Activated T-cell treated with anti-CD3 and anti-CD28 coated beads, Interleukin-2, amount 50 U/mL, for 72 hours (primary cell): Measurements from ENCODE around the gene SYNGAP1. TPM values are rescaled to one million over a fixed set of nuclear protein-coding genes. Genes with fewer than 3 reads are reported as not detected.
"Not testable (repeated sequence)": the region's sequence is repeated elsewhere in the genome, so short reads cannot be mapped to it uniquely, and the experiment has no call there.

ENCODE experiments used
- ATAC-seq, 2 donors: fragments of 150-1000 bp; cut with Tn5 transposase; replicated peaks in 1 of 2; 2 replicates each; pipeline ENCODE4 v1.10.0; 2021; ENCODE audit warnings: moderate library complexity in 2 of 2, mild to moderate bottlenecking in 1 of 2
- DNase-seq, 2 donors: peaks; one replicate each; pipeline ENCODE4 v3.0.0; 2021 to 2022; ENCODE audit warnings: mixed read lengths in 1 of 2
- H3K27ac Mint-ChIP-seq: one replicate; pipeline ENCODE4 v1.8.0; 2022; ENCODE audit warnings: mild to moderate bottlenecking, moderate library complexity, mixed read lengths
- H3K27me3 Mint-ChIP-seq: one replicate; pipeline ENCODE4 v1.8.0; 2022; ENCODE audit warnings: low read depth, mixed read lengths
- H3K36me3 Mint-ChIP-seq, 2 donors: one replicate each; pipeline ENCODE4 v1.8.0; 2022; ENCODE audit warnings: mixed read lengths in 2 of 2, mild to moderate bottlenecking in 1 of 2; ENCODE audit not compliant: insufficient read depth in 2 of 2
- H3K4me1 Mint-ChIP-seq: one replicate; pipeline ENCODE4 v1.8.0; 2022; ENCODE audit warnings: low read depth, mixed read lengths
- H3K4me3 Mint-ChIP-seq, 2 donors: one replicate each; pipeline ENCODE4 v1.8.0; 2022; ENCODE audit warnings: mild to moderate bottlenecking in 2 of 2, mixed read lengths in 2 of 2, moderate library complexity in 2 of 2
- H3K9me3 Mint-ChIP-seq, 2 donors: one replicate each; pipeline ENCODE4 v1.8.0; 2022; ENCODE audit warnings: mixed read lengths in 2 of 2
- total RNA-seq, 2 donors: library from RNA; stranded (reverse); gene quantifications; one replicate each; pipeline ENCODE4 v1.2.3, GENCODE V29; 2022

SYNGAP1 gene
- total RNA-seq, 2 donors from 2014 or later: 86.9 to 91.5 TPM

DNA sequence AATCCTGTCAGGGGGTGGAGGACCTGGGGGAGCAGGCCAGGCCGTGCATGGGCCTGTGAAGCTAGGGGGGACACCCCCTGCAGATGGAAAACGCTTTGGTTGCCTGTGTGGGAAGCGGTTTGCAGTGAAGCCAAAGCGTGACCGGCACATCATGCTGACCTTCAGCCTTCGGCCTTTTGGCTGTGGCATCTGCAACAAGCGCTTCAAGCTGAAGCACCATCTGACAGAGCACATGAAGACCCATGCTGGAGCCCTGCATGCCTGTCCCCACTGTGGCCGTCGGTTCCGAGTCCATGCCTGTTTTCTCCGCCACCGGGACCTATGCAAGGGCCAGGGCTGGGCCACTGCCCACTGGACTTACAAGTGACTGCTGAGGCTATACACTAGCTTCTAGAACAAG is 36.3 kb downstream of the SYNGAP1 start:
- DNase-seq: no peak
- Mint-ChIP-seq H3K4me1 (peaks cover 24% of the 10 kb centered on the region), H3K36me3 (peaks cover 2 to 5% of the 10 kb centered on the region in 2 donors), H3K4me3 (peak overlapping the region in 1 of 2 donors; percentile 37), H3K27ac (no peak overlapping the region), H3K9me3 (no peaks in the 10 kb centered on the region), H3K27me3 (no peaks in the 10 kb centered on the region)
- ATAC-seq: no peak

GRCh38 chr6:33458676-33459075 is 38.8 kb downstream of the SYNGAP1 start:
- H3K27ac Mint-ChIP-seq: no peak overlapping the region
- peaks cover 2 to 5% of the 10 kb centered on the region in 2 donors for H3K36me3 Mint-ChIP-seq
- H3K4me3 Mint-ChIP-seq: no peak overlapping the region
- ATAC-seq (no peak), DNase-seq (no peak)
- peaks cover 13% of the 10 kb centered on the region for H3K4me1 Mint-ChIP-seq
- H3K27me3 Mint-ChIP-seq: no peaks in the 10 kb centered on the region
- no peaks in the 10 kb centered on the region for H3K9me3 Mint-ChIP-seq

GRCh38 chr6:33459226-33459625 is 39.4 kb downstream of the SYNGAP1 start:
- DNase-seq (no peak), ATAC-seq (no peak)
- no peaks in the 10 kb centered on the region for H3K27me3 Mint-ChIP-seq
- no peak overlapping the region for H3K4me3 Mint-ChIP-seq
- H3K9me3 Mint-ChIP-seq: no peaks in the 10 kb centered on the region
- H3K27ac Mint-ChIP-seq: no peak overlapping the region
- peaks cover 10% of the 10 kb centered on the region for H3K4me1 Mint-ChIP-seq
- H3K36me3 Mint-ChIP-seq: peaks cover 2 to 5% of the 10 kb centered on the region in 2 donors

DNA sequence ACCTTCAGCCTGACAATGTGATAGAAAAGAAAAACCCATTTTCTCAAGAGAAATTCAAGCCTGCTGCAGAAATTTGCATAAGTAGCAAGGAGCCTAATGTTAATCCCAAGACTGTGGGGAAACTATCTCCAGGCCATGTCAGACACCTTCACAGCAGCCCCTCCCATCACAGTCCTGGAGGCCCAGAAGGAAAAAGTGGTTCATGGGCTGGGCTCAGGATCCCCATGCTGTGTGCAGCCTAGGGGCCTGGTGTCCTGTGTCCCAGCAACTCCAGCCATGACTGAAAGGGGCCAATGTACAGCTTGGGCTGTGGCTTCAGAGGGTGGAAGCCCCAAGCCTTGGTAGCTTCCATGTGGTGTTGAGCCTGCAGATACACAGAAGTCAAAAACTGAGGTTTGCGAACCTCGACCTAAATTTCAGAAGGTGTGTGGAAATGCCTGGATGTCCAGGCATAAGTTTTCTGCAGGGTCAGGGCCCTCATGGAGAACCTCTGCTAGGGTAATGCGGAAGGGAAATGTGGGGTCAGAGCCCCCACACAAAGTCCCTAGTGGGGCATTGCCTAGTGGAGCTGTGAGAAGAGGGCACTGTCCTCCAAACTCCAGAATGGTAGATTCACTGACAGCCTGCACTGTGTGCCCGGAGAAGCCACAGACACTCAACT is 46.3 kb downstream of the SYNGAP1 start:
- H3K27ac Mint-ChIP-seq: no peak overlapping the region
- H3K27me3 Mint-ChIP-seq: no peaks in the 10 kb centered on the region

GRCh38 chr6:33467091-33467490 is 47.2 kb downstream of the SYNGAP1 start:
- no peak for ATAC-seq
- Mint-ChIP-seq H3K4me3 (no peak overlapping the region), H3K9me3 (no peaks in the 10 kb centered on the region), H3K36me3 (no peaks in the 10 kb centered on the region), H3K27ac (no peak overlapping the region), H3K27me3 (no peaks in the 10 kb centered on the region), H3K4me1 (no peaks in the 10 kb centered on the region)
- no peak for DNase-seq

More for the DNA sequence above, 46.3 kb downstream of the SYNGAP1 start:
- no peaks in the 10 kb centered on the region for H3K9me3 Mint-ChIP-seq
- DNase-seq (no peak), ATAC-seq (no peak)
- no peaks in the 10 kb centered on the region for H3K4me1 Mint-ChIP-seq
- no peak overlapping the region for H3K4me3 Mint-ChIP-seq
- no peaks in the 10 kb centered on the region for H3K36me3 Mint-ChIP-seq

GRCh38 chr6:33469661-33470060 is 49.8 kb downstream of the SYNGAP1 start:
- Mint-ChIP-seq H3K27ac (no peak overlapping the region), H3K36me3 (no peaks in the 10 kb centered on the region), H3K4me1 (no peaks in the 10 kb centered on the region), H3K27me3 (no peaks in the 10 kb centered on the region), H3K4me3 (no peak overlapping the region), H3K9me3 (no peaks in the 10 kb centered on the region)
- ATAC-seq: no peak
- no peak for DNase-seq

DNA sequence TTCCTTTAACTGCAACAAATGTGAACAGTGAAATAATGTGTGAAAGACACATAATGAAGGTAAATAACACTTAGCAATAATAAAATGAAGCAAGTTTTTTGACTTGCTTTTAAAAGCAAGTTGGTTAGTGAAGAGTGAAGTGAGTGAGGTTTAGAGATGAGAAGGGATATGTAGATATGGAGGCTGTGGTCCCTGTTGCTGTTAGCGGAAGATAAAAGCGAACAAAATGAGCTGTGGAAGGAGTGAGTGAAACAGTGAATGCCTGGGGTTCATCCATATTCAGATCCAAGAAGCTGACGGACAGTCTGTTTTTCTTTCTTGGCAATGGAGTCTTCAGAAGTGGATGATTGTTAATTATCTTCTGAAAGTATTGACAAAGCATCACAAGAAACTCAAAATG is 58.0 kb downstream of the SYNGAP1 start:
- ATAC-seq (no peak), DNase-seq (no peak)
- Mint-ChIP-seq H3K4me1 (no peaks in the 10 kb centered on the region), H3K9me3 (no peaks in the 10 kb centered on the region), H3K27ac (no peak overlapping the region), H3K36me3 (no peaks in the 10 kb centered on the region), H3K4me3 (no peak overlapping the region), H3K27me3 (no peaks in the 10 kb centered on the region)

DNA sequence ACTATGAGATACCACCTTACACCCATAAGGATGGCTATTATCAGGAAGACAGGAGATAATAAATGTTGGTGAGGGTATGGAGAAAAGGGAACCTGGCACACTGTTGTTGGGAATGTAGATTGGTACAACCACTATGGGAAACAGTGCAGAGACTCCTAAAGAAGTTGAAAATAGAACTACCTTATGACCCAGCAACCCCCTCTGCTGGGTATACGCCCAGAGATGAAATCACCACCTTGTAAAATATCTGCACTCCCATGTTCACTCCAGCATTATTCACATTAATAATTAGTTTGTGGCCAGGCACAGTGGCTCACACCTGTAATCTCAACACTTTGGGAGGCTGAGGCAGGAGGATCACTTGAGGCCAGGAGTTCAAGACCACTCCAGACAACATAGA is 61.3 kb downstream of the SYNGAP1 start:
- Mint-ChIP-seq H3K27me3 (no peaks in the 10 kb centered on the region), H3K9me3 (no peaks in the 10 kb centered on the region), H3K27ac (no peak overlapping the region), H3K4me1 (no peaks in the 10 kb centered on the region), H3K36me3 (no peaks in the 10 kb centered on the region), H3K4me3 (no peak overlapping the region)
- ATAC-seq (no peak), DNase-seq (no peak)

- not testable (repeated sequence) for H3K27ac Mint-ChIP-seq, H3K27me3 Mint-ChIP-seq
These were observed 62.8 kb downstream of the SYNGAP1 start for GRCh38 chr6:33482620-33483019.

GRCh38 chr6:33483678-33484077 is 63.8 kb downstream of the SYNGAP1 start:
- Mint-ChIP-seq H3K27ac (no peak overlapping the region), H3K9me3 (no peaks in the 10 kb centered on the region), H3K36me3 (peaks cover 0 to 3% of the 10 kb centered on the region in 2 donors), H3K4me3 (no peak overlapping the region), H3K27me3 (no peaks in the 10 kb centered on the region), H3K4me1 (no peaks in the 10 kb centered on the region)
- ATAC-seq: no peak
- DNase-seq: no peak

More at GRCh38 chr6:33482620-33483019, 62.8 kb downstream of the SYNGAP1 start:
- not testable (repeated sequence) for H3K36me3 Mint-ChIP-seq, DNase-seq, H3K4me1 Mint-ChIP-seq, ATAC-seq, H3K9me3 Mint-ChIP-seq, H3K4me3 Mint-ChIP-seq

DNA sequence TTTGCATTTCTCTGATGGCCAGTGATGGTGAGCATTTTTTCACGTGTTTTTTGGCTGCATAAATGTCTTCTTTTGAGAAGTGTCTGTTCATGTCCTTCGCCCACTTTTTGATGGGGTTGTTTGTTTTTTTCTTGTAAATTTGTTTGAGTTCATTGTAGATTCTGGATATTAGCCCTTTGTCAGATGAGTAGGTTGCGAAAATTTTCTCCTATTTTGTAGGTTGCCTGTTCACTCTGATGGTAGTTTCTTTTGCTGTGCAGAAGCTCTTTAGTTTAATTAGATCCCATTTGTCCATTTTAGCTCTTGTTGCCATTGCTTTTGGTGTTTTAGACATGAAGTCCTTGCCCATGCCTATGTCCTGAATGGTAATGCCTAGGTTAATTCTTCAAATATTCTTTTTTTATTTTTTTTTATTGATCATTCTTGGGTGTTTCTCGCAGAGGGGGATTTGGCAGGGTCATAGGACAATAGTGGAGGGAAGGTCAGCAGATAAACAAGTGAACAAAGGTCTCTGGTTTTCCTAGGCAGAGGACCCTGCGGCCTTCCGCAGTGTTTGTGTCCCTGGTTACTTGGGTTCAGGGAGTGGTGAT is 64.9 kb downstream of the SYNGAP1 start:
- not testable (repeated sequence) for H3K27ac Mint-ChIP-seq, H3K9me3 Mint-ChIP-seq, DNase-seq, H3K4me1 Mint-ChIP-seq, H3K36me3 Mint-ChIP-seq, H3K4me3 Mint-ChIP-seq, ATAC-seq, H3K27me3 Mint-ChIP-seq

- H3K4me1 Mint-ChIP-seq, H3K27me3 Mint-ChIP-seq, ATAC-seq, H3K36me3 Mint-ChIP-seq, DNase-seq, H3K4me3 Mint-ChIP-seq, H3K27ac Mint-ChIP-seq, H3K9me3 Mint-ChIP-seq: not testable (repeated sequence)
These were observed 65.8 kb downstream of the SYNGAP1 start for GRCh38 chr6:33485680-33486079.

DNA sequence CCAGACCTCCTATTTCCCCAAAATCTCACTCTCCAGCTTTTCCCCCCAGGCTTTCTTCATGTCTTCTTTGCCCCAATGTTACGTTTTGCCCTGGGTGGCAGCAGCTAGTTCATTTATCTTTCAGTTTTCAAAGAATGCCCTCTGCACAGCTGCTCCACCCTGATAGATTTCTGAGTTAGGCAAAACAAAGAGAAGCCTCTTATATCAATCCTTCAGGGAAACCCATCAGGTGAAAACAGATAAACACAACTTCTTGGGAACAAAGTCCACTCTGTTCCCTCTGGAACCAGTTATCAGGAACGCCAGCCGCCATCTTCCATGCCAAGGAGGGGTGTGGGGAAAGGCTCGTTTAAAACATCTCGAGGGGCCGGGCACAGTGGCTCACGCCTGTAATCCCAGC is 68.5 kb downstream of the SYNGAP1 start:
- H3K4me1 Mint-ChIP-seq: no peaks in the 10 kb centered on the region
- no peak overlapping the region for H3K4me3 Mint-ChIP-seq
- ATAC-seq (no peak), DNase-seq (no peak)
- no peaks in the 10 kb centered on the region for H3K27me3 Mint-ChIP-seq
- peaks cover 0 to 3% of the 10 kb centered on the region in 2 donors for H3K36me3 Mint-ChIP-seq
- no peaks in the 10 kb centered on the region for H3K9me3 Mint-ChIP-seq
- H3K27ac Mint-ChIP-seq: no peak overlapping the region

DNA sequence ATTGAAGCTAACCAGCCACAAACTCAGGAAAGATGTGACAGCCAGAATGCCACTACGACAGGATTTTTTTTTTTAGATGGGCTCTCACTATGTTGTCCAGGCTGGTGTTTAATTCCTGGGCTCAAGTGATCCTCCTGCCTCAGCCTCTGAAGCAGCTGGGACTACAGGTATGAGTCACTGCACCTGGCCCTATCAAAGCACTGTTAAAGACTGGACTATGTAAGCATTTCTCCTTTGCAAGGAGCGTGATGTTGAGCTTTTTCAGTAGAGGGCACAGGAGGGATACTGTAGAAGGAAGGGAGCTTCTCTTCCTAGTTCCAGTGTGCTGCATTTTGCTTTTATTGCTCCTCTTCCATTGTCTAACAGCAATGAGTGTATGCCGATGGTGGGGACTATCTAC is 70.3 kb downstream of the SYNGAP1 start:
- H3K27me3 Mint-ChIP-seq: no peaks in the 10 kb centered on the region
- H3K36me3 Mint-ChIP-seq: peaks cover 0 to 3% of the 10 kb centered on the region in 2 donors
- no peak overlapping the region for H3K4me3 Mint-ChIP-seq
- H3K9me3 Mint-ChIP-seq: no peaks in the 10 kb centered on the region
- ATAC-seq: no peak
- no peaks in the 10 kb centered on the region for H3K4me1 Mint-ChIP-seq
- DNase-seq: no peak
- no peak overlapping the region for H3K27ac Mint-ChIP-seq
